ENCODE measurements around the gene HIVEP3. TPM values are rescaled to one million over a fixed set of nuclear protein-coding genes. Genes with fewer than 3 reads are reported as not detected.

The HIVEP3 gene
- total and polyA plus RNA-seq, 2 donors (not counting 1 experiment from before 2014, with no cell fraction given), result 2.0 to 5.1 TPM

DNA sequence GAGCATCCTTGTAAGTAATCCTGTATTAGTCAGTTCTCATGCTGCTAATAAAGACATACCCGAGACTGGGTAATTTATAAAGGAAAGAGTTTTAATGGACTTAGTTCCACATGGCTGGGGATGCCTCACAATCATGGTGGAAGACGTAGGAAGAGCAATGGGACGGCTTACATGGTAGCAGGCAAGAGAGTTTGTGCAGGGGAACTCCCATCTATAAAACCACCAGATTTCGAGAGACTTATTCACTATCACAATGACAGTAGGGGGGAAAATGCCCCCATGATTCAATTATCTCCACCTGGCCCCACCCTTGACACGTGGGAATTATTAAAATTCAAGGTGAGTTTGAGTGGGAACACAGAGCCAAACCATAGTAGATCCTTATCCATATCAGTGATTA, 124.7 kb downstream of the HIVEP3 start:
- ChIA-PET CTCF (no interaction called here), POLR2A (no interaction called here)
- 86% methylated on average over 1 of the region's 5 CpGs for WGBS (ENCODE audit: insufficient coverage)
- Mint-ChIP-seq H3K4me3 (no peak overlapping the region), H3K9me3 (ENCODE audit: insufficient read depth) (no peaks in the 10 kb centered on the region), H3K27ac (no peak overlapping the region), H3K27me3 (no peaks in the 10 kb centered on the region), H3K4me1 (peaks cover 25% of the 10 kb centered on the region)
- Histone ChIP-seq H3K36me3 (replicated peaks in 1 of 2; ENCODE audit: control extremely low read depth in 1 of 2, control insufficient read depth in 1 of 2, extremely low read depth in 1 of 2, insufficient read depth in 2 of 2, low read length in 1 of 2) (no peaks in the 10 kb centered on the region), H3K4me2 (replicated peaks; ENCODE audit: low read depth, low read length, poor library complexity, severe bottlenecking) (no peak overlapping the region), H3K79me2 (ENCODE audit: control insufficient read depth, insufficient read depth, low read length) (no peaks in the 10 kb centered on the region), H3K9ac (ENCODE audit: low read length) (no peak overlapping the region), H3K4me1 (ENCODE audit: control insufficient read depth in 2 of 2, insufficient read depth in 2 of 2, low read length in 2 of 2) (peaks cover 16 to 19% of the 10 kb centered on the region in 2 donors), H3K4me3 (ENCODE audit: control extremely low read depth in 1 of 5, extremely low read depth in 1 of 5, insufficient read depth in 1 of 5, low read depth in 2 of 5, low read length in 4 of 5) (no peak overlapping the region), H4K20me1 (ENCODE audit: control insufficient read depth, insufficient read depth, low read length, poor library complexity, severe bottlenecking) (no peaks in the 10 kb centered on the region), H2AFZ (ENCODE audit: insufficient read depth, low read depth, low read length, poor library complexity, severe bottlenecking) (no peak overlapping the region), H3K9me3 (ENCODE audit: control extremely low read depth in 1 of 3, control insufficient read depth in 2 of 3, insufficient read depth in 1 of 3, low read length in 2 of 3) (no peaks in the 10 kb centered on the region), H3K27ac (ENCODE audit: low read length in 2 of 2) (no peak overlapping the region), H3K27me3 (replicated peaks in 1 of 4; ENCODE audit: control extremely low read depth in 1 of 4, control insufficient read depth in 3 of 4, insufficient read depth in 4 of 4, low read length in 3 of 4) (no peaks in the 10 kb centered on the region)
- TF ChIP-seq EZH2 (IDR thresholded peaks at IDR 0.05; ENCODE audit: borderline replicate concordance, insufficient read depth, low read depth, low read length, poor library complexity, severe bottlenecking) (no peak), CTCF (IDR thresholded peaks at IDR 0.05) (no peak)
- intact Hi-C loops (cut with micrococcal nuclease), result no loop called here
- ATAC-seq (ENCODE audit: low read depth), result no peak
- no peak for DNase-seq

GRCh38 chr1:41792485-41792770, 126.3 kb downstream of the HIVEP3 start:
- Histone ChIP-seq H3K27me3 (replicated peaks in 1 of 4; ENCODE audit: control extremely low read depth in 1 of 4, control insufficient read depth in 3 of 4, insufficient read depth in 4 of 4, low read length in 3 of 4) (no peaks in the 10 kb centered on the region), H3K4me3 (ENCODE audit: control extremely low read depth in 1 of 5, extremely low read depth in 1 of 5, insufficient read depth in 1 of 5, low read depth in 2 of 5, low read length in 4 of 5) (no peak overlapping the region), H3K36me3 (replicated peaks in 1 of 2; ENCODE audit: control extremely low read depth in 1 of 2, control insufficient read depth in 1 of 2, extremely low read depth in 1 of 2, insufficient read depth in 2 of 2, low read length in 1 of 2) (no peaks in the 10 kb centered on the region), H3K9me3 (ENCODE audit: control extremely low read depth in 1 of 3, control insufficient read depth in 2 of 3, insufficient read depth in 1 of 3, low read length in 2 of 3) (no peaks in the 10 kb centered on the region), H3K79me2 (ENCODE audit: control insufficient read depth, insufficient read depth, low read length) (no peaks in the 10 kb centered on the region), H3K9ac (ENCODE audit: low read length) (no peak overlapping the region), H3K4me1 (ENCODE audit: control insufficient read depth in 2 of 2, insufficient read depth in 2 of 2, low read length in 2 of 2) (peaks cover 16 to 19% of the 10 kb centered on the region in 2 donors), H2AFZ (ENCODE audit: insufficient read depth, low read depth, low read length, poor library complexity, severe bottlenecking) (no peak overlapping the region), H3K4me2 (replicated peaks; ENCODE audit: low read depth, low read length, poor library complexity, severe bottlenecking) (no peak overlapping the region), H4K20me1 (ENCODE audit: control insufficient read depth, insufficient read depth, low read length, poor library complexity, severe bottlenecking) (no peaks in the 10 kb centered on the region), H3K27ac (ENCODE audit: low read length in 2 of 2) (no peak overlapping the region)
- intact Hi-C loops (cut with micrococcal nuclease), result no loop called here
- TF ChIP-seq CTCF (IDR thresholded peaks at IDR 0.05) (no peak), EZH2 (IDR thresholded peaks at IDR 0.05; ENCODE audit: borderline replicate concordance, insufficient read depth, low read depth, low read length, poor library complexity, severe bottlenecking) (no peak)
- POLR2A ChIA-PET, result no interaction called here
- DNase-seq (no peak), ATAC-seq (ENCODE audit: low read depth) (no peak)
- Mint-ChIP-seq H3K27ac (no peak overlapping the region), H3K27me3 (no peaks in the 10 kb centered on the region), H3K4me3 (no peak overlapping the region), H3K4me1 (peaks cover 25% of the 10 kb centered on the region), H3K9me3 (ENCODE audit: insufficient read depth) (no peaks in the 10 kb centered on the region)
- CTCF ChIA-PET, result no interaction called here
